HFFc6 (cell line): ENCODE data around the gene GALNT2. TPM values are rescaled to one million over a fixed set of nuclear protein-coding genes. Genes with fewer than 3 reads are reported as not detected.
A peak's percentile ranks its signal among the peaks of the same experiment; 100 is the strongest.

Experiments used
- DNase-seq: peaks from one replicate; pipeline ENCODE4 v3.0.0-alpha.2; 2018
- H3K27ac Mint-ChIP-seq: 2 replicates; pipeline ENCODE4 v1.8.0; 2020; ENCODE audit warnings: mild to moderate bottlenecking, mixed read lengths
- H3K27me3 Mint-ChIP-seq: 2 replicates; pipeline ENCODE4 v1.8.0; 2021; ENCODE audit warnings: mild to moderate bottlenecking, moderate library complexity, mixed read lengths; ENCODE audit not compliant: insufficient read depth
- H3K36me3 Mint-ChIP-seq: 2 replicates; pipeline ENCODE4 v1.8.0; 2021; ENCODE audit warnings: low read depth, mixed read lengths
- H3K4me1 Mint-ChIP-seq: 2 replicates; pipeline ENCODE4 v1.8.0; 2020; ENCODE audit warnings: low read depth, mixed read lengths
- H3K4me3 Mint-ChIP-seq: 2 replicates; pipeline ENCODE4 v1.8.0; 2020; ENCODE audit warnings: mild to moderate bottlenecking, moderate library complexity, mixed read lengths
- H3K9me3 Mint-ChIP-seq: 2 replicates; pipeline ENCODE4 v1.8.0; 2020; ENCODE audit warnings: mild to moderate bottlenecking, mixed read lengths
- total RNA-seq, 6 experiments: library from RNA; stranded (reverse); fragmentation: NEBNext Ultra II Directional; extraction: Animal tissue kit (Norgen Biotek cat#: 25700); gene quantifications; 2 replicates in 1 of 6; 3 replicates in 5 of 6; pipeline ENCODE4 v1.2.3, GENCODE V29; 2021
- TF ChIP-seq, protein P1 (sequence below): fragments of 200-600 bp; sonication (generic); IDR thresholded peaks from 2 replicates; pipeline ENCODE4 v1.5.0; 2021; ENCODE audit warnings: antibody characterized with exemption, mild to moderate bottlenecking

Gene GALNT2
- total RNA-seq, 6 experiments from 2014 or later, result 174 to 194 (median 181) TPM

DNA sequence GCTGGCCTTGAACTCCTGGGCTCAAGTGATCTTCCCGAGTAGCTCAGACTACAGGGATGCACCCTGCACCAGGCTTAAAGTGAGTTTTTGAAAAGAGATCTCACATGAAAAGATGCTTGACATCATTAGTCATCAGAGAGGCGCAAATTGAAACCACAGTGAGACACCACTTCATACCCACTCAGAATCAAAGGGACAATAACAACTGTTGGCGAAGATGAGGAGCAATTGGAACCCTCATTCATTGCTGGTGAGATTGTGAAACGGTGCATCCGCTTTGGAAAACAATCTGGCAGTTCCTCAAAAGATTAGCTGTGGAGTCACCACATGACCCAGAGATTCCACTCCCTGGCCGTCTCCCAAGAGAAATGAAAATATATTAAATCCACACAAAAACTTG, 236.8 kb downstream of the GALNT2 start:
- Mint-ChIP-seq H3K9me3 (no peaks in the 10 kb centered on the region), H3K27ac (no peak overlapping the region), H3K4me1 (peaks cover 23% of the 10 kb centered on the region), H3K4me3 (no peak overlapping the region), H3K36me3 (no peaks in the 10 kb centered on the region), H3K27me3 (peaks cover 16% of the 10 kb centered on the region)
- DNase-seq, result peak; percentile 46
- TF ChIP-seq, protein P1, sequence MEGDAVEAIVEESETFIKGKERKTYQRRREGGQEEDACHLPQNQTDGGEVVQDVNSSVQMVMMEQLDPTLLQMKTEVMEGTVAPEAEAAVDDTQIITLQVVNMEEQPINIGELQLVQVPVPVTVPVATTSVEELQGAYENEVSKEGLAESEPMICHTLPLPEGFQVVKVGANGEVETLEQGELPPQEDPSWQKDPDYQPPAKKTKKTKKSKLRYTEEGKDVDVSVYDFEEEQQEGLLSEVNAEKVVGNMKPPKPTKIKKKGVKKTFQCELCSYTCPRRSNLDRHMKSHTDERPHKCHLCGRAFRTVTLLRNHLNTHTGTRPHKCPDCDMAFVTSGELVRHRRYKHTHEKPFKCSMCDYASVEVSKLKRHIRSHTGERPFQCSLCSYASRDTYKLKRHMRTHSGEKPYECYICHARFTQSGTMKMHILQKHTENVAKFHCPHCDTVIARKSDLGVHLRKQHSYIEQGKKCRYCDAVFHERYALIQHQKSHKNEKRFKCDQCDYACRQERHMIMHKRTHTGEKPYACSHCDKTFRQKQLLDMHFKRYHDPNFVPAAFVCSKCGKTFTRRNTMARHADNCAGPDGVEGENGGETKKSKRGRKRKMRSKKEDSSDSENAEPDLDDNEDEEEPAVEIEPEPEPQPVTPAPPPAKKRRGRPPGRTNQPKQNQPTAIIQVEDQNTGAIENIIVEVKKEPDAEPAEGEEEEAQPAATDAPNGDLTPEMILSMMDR, result no peak

DNA sequence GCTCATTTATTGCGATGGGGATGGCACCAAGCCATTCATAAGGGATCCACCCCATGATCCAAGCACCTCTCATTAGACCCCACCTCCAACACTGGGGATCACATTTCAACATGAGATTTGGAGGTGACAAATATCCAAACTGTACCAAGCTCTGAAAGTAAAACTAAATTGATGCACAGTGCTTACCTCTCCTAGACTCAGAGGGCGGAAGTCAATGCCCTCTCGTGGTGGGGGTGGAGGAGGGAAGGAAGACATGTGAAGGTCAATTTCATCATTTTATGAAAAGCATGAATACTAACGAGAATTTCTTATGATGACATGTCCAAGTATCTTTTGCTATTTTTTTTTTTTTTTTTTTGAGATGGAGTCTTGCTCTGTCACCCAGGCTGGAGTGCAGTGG, 239.1 kb downstream of the GALNT2 start:
- DNase-seq, result no peak
- TF ChIP-seq, protein P1, result no peak
- H3K4me3 Mint-ChIP-seq, result no peak overlapping the region
- H3K27ac Mint-ChIP-seq, result no peak overlapping the region
- peaks cover 9% of the 10 kb centered on the region for H3K27me3 Mint-ChIP-seq
- H3K9me3 Mint-ChIP-seq, result no peaks in the 10 kb centered on the region
- peaks cover 22% of the 10 kb centered on the region for H3K4me1 Mint-ChIP-seq
- no peaks in the 10 kb centered on the region for H3K36me3 Mint-ChIP-seq

DNA sequence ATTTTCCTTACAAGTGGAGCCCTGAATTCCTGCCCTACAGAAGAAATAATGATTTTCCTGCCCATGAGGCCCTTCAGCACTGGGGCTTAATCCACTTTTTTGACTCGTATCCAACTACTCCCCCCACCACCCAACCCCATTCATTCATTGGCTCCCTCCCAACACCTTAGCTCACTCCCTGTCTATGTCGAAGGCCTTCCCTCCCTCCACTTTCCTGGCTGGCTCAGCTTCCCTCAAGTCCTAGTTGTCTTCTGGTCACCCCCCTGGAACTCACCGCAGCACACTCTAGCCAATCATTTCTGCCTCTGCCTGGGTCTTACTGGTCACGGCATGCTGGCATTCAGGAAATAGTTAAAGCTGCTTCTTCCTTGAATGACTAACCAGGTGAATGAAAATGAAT, 240.2 kb downstream of the GALNT2 start:
- H3K4me1 Mint-ChIP-seq, result peaks cover 22% of the 10 kb centered on the region
- no peak for DNase-seq
- H3K4me3 Mint-ChIP-seq, result no peak overlapping the region
- H3K27ac Mint-ChIP-seq, result no peak overlapping the region
- no peaks in the 10 kb centered on the region for H3K36me3 Mint-ChIP-seq
- peaks cover 5% of the 10 kb centered on the region for H3K27me3 Mint-ChIP-seq
- TF ChIP-seq, protein P1, result no peak
- no peaks in the 10 kb centered on the region for H3K9me3 Mint-ChIP-seq

DNA sequence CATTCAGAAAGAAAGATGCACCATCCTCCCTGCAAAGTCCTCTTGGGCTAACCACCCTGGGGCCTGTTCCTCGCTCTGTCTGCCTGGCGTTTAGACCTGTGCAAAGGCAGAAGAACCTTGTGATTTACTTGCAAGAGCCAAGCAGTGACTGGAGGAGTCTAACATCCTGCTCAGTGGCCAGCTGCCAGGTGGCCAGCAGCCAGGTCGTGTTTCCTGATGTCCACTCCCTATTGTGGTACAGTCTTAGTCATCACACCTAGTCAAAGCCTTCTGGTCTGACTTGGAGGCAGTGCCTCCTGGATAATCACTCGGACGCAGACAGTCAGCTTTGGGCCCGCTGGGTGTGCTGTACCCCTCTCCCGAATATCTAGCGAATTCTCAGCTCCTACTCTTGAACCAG, 241.0 kb downstream of the GALNT2 start:
- no peaks in the 10 kb centered on the region for H3K36me3 Mint-ChIP-seq
- H3K9me3 Mint-ChIP-seq, result no peaks in the 10 kb centered on the region
- TF ChIP-seq, protein P1, result no peak
- peaks cover 22% of the 10 kb centered on the region for H3K4me1 Mint-ChIP-seq
- no peak overlapping the region for H3K4me3 Mint-ChIP-seq
- peak; percentile 77 for DNase-seq
- H3K27me3 Mint-ChIP-seq, result peaks cover 4% of the 10 kb centered on the region
- H3K27ac Mint-ChIP-seq, result no peak overlapping the region

DNA sequence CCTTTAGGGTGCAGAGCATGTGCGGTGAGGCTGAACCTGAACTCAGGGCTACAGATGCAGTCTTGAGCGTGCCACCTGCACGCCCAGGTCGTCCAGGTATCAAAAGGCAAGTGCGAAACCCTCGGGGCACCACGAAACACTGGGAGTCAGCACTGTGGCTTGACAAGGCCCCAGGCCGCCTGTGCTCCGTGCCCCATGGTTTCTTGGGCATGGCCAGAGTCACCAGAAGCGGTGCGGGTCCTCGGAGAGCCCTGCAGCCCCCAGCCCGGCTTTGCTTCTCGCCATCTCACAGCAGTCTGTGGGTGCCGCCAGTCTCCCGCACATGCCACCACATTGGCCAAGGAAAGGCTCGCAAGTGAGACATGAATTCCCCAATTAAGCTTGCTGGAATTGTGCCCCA, 241.8 kb downstream of the GALNT2 start:
- peaks cover 16% of the 10 kb centered on the region for H3K4me1 Mint-ChIP-seq
- no peaks in the 10 kb centered on the region for H3K36me3 Mint-ChIP-seq
- no peak overlapping the region for H3K4me3 Mint-ChIP-seq
- TF ChIP-seq, protein P1, result no peak
- H3K27ac Mint-ChIP-seq, result no peak overlapping the region
- H3K9me3 Mint-ChIP-seq, result no peaks in the 10 kb centered on the region
- peaks cover 2% of the 10 kb centered on the region; the same call in 1 of the 2 replicates for H3K27me3 Mint-ChIP-seq
- no peak for DNase-seq

DNA sequence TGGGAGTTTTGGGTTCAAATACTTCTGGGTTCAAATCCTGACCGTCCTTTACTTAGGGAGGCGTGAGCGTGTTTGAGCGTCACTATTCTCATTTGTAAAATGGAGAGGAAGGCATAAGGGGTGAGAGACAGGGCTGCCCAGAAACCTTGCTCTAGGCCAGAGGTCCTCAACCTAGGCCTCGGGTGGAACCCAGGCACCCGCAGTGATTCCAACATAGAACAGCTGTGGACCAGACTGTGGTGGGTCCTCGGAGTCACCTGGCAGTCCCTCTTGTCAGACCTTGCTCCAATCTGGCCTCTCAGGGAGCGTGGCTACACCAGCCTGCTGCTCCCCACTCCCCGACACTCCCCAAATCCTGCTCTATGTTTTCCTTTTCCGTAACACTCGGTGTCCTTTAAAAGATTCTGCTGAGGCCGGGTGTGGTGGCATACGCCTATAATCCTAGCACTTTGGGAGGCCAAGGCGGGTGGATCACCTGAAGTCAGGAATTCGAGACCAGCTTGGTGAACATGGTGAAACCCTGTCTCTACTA, 242.7 kb downstream of the GALNT2 start:
- Mint-ChIP-seq H3K36me3 (no peaks in the 10 kb centered on the region), H3K27ac (no peak overlapping the region), H3K9me3 (no peaks in the 10 kb centered on the region), H3K4me1 (peaks cover 11% of the 10 kb centered on the region), H3K27me3 (peaks cover 5% of the 10 kb centered on the region; the same call in 1 of the 2 replicates), H3K4me3 (no peak overlapping the region)
- DNase-seq, result no peak
- TF ChIP-seq, protein P1, result no peak
